GM20000 (cell line): ENCODE results near the gene COX8C.

Experiments
- DNase-seq: peaks from one replicate; pipeline ENCODE4 v3.0.0; 2012; ENCODE audit warnings: low spot score
- TF ChIP-seq, protein P1 (sequence below): IDR thresholded peaks from 2 replicates; pipeline ENCODE4 v1.5.1; 2012; ENCODE audit warnings: mild to moderate bottlenecking, control low read depth; ENCODE audit errors: extremely low read depth, missing control alignments

The COX8C gene

DNA sequence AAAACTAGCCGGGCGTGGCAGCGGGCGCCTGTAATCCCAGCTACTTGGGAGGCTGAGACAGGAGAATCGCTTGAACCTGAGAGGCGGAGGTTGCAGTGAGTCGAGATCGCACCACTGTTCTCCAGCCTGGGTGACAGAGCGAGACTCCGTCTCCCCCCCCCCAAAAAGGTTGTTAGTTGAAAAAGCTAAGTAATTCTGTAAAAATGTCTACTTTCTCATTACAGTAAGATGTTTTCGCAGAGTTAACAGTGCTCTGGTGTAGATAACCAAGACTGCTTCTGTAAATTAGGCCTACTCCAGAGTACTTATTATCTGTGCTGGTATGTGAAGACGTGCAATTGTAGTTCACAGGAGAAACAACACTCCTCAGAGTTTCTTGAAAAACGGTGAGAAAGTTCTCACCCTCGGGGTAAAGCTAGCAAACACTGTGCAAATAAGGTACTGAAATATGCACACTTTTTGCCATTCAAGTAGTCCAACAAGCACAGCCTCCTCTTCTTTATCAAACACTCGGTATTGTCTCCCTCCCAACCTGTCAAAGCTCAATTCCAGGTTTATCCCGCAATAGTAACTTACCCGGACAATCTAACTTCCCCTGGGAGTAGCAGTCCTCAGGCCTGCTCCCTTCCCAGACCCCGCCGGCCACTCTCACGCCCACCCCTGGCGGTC is 15.1 kb upstream of the COX8C start:
- DNase-seq = no peak
- TF ChIP-seq, protein P1, sequence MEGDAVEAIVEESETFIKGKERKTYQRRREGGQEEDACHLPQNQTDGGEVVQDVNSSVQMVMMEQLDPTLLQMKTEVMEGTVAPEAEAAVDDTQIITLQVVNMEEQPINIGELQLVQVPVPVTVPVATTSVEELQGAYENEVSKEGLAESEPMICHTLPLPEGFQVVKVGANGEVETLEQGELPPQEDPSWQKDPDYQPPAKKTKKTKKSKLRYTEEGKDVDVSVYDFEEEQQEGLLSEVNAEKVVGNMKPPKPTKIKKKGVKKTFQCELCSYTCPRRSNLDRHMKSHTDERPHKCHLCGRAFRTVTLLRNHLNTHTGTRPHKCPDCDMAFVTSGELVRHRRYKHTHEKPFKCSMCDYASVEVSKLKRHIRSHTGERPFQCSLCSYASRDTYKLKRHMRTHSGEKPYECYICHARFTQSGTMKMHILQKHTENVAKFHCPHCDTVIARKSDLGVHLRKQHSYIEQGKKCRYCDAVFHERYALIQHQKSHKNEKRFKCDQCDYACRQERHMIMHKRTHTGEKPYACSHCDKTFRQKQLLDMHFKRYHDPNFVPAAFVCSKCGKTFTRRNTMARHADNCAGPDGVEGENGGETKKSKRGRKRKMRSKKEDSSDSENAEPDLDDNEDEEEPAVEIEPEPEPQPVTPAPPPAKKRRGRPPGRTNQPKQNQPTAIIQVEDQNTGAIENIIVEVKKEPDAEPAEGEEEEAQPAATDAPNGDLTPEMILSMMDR = no peak

- DNase-seq = peak; percentile 85
- TF ChIP-seq, protein P1 = no peak
Observed at GRCh38 chr14:93332397-93332852, 14.6 kb upstream of the COX8C start.

DNA sequence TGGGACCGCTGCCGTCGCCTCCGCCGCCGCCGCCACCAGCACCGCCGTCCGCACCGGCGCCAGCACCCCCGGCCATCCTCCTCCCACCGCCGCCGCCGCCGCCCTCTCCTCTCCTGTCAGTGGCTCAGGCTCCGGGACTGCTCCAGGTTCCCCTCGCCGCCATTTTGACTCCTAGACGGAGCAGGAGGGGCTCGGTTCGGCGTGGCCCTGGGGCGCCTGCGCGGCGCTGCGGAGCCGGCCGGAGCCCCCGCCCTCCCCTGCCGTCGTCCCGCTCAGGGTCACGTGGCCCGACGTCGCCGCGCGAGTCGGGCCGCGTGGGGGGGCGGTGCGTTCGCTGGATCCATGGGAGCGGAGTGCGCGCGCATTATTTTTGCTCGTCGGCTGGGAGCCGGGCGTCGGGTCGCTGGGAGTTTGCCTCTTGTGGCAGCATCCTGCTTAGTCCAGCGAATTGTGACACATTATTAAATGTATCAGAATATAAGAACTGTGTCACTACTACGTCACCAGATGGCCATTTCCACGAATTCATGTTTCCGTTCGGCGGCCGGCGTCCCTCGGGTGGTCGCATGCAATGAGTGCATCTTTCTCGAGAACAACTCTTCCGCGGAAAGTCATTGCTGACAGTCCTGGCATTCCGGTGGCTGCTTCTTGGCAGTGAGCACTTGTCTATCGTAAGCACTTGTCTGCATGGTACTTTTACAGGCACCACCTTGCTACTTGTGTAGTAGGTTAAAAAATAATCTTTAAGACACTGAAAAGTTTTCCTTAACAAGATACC is 13.9 kb upstream of the COX8C start, which contains the start of gene BTBD7:
BTBD7 (minus strand) TSS at position 184 of the 778 bp plus-strand sequence. CDS start 36,985 bp downstream, outside the sequence.
- TF ChIP-seq, protein P1 = no peak
- DNase-seq = peak; percentile 99

- DNase-seq = no peak
- TF ChIP-seq, protein P1 = no peak
Observed at GRCh38 chr14:93333631-93334103, 13.3 kb upstream of the COX8C start.

DNA sequence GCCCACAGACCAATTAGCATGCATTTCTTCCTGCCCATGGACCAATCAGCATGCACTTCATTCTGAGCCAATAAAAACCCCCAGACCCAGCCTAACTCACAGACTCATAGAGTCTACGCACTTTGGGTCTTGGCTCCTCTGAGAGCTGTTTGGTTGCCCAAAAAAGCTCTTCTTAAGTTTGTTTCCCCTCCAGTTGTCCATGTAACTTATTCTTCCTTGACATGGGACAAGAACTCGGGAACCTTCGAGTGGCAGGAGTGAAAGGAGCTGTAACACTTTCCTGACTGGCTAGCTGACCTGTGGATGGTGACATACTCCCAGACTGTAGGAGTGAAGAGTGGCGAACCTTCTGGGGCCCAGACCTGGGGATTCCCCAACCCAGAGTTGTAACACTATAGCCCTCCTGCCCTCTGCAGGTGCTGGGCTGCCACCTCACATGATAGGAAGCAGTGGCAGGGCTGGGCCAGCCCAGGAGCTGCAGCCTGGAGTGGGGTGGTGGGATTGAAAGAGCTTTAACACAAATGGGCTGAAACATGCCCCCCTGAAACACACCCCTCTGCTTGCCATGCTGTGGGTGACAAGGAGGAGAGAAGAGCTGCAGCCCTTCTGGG is 9.7 kb upstream of the COX8C start:
- TF ChIP-seq, protein P1 = no peak
- no peak for DNase-seq

GRCh38 chr14:93337884-93338283 is 9.1 kb upstream of the COX8C start:
- TF ChIP-seq, protein P1 = no peak
- DNase-seq = no peak

DNA sequence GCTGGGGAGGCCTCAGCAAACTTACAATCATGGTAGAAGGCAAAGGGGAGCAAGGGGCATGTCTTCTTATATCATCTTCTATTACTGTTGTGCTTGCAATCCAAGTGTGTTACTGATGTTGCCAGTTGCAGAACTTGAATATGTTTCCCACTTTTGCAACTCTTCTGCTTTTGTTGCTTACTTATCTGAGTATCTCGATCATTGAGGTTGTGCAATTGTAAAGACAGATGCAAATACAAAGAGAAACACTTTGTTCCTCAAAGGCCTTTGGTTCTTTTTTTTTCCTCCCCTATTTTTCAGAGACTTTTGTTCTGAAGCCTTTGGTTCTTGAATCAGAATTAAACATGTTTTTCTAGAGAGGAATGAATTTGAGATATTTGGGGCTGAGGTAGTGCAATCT is 3.7 kb upstream of the COX8C start:
- TF ChIP-seq, protein P1 = no peak
- DNase-seq = no peak
